ENCODE results near the gene PDE7B.
"Not testable (repeated sequence)": the region's sequence is repeated elsewhere in the genome, so short reads cannot be mapped to it uniquely, and the experiment has no call there.

The PDE7B gene

DNA sequence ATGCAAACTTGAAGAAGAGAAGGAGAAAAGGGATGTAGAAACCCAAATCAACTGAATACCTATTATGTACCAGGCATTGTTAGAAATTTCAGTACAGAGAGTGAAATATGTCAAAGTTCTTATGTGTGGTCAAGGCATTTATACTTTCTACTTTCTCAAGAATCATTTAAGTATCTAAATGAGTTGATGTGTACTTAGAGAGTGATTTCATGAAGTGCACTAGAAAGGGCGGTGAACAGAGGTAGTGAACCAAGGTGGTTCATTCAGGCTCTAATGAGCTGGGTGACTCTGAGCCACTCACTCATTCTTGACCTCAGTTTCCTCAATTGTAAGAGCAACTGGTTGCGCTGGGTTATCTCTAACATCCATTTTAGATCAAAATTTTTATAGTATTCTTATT lies 3.3 kb downstream of the PDE7B start:
- no peaks in the 10 kb centered on the region for H3K4me1 Mint-ChIP-seq
- H3K9me3 Mint-ChIP-seq, result no peaks in the 10 kb centered on the region
- H3K36me3 Mint-ChIP-seq (ENCODE audit: insufficient read depth), result no peaks in the 10 kb centered on the region
- no peak overlapping the region for H3K27ac Mint-ChIP-seq (ENCODE audit: low read depth)
- no peak for ATAC-seq (replicated peaks; ENCODE audit: extremely low read depth, poor library complexity, severe bottlenecking)
- no peaks in the 10 kb centered on the region for H3K27me3 Mint-ChIP-seq
- no peak for DNase-seq (ENCODE audit: low spot score in 2 of 2)
- H3K4me3 Mint-ChIP-seq, result no peak overlapping the region

DNA sequence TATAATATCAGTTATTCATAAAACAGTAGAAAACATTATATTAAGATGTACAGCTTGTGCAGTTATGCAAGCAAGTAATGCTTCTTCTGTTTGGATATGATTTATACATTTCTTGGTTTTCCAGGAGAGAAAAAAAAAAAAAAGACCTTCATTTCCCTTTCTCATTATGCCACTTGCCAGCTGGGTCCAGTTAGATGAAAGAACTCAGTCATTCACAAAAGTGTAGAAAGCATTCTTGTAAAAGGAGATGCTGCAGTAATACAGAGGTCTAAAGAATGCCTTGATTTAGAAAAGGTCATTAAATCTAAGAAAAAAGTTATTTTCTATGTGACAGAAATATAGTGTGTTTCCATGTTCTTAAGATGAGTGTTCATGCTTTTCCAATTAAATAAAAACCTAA lies 7.4 kb downstream of the PDE7B start:
- H3K36me3 Mint-ChIP-seq (ENCODE audit: insufficient read depth), result no peaks in the 10 kb centered on the region
- no peak overlapping the region for H3K4me3 Mint-ChIP-seq
- DNase-seq (ENCODE audit: low spot score in 2 of 2) (no peak), ATAC-seq (replicated peaks; ENCODE audit: extremely low read depth, poor library complexity, severe bottlenecking) (no peak)
- no peaks in the 10 kb centered on the region for H3K27me3 Mint-ChIP-seq
- no peaks in the 10 kb centered on the region for H3K9me3 Mint-ChIP-seq
- H3K4me1 Mint-ChIP-seq, result no peaks in the 10 kb centered on the region
- no peak overlapping the region for H3K27ac Mint-ChIP-seq (ENCODE audit: low read depth)

DNA sequence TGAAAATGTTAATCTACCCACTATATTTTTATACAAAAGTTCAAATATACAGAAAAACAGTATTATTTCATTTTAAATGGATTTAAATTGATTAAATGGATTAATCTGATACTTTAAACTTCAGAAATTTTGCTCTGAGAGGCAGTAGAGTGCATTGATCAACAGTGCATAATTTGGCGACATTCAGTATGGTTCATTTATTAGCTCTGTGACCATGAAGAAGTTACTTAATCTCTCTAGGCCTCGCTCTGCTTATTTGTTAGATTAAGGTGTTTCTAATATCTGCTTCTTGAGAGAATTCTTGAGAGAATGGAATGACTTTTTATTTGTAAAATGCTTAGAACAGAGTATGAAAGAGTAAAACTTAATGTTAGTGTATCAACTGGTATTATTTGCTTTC lies 8.9 kb downstream of the PDE7B start:
- no peaks in the 10 kb centered on the region for H3K27me3 Mint-ChIP-seq
- no peaks in the 10 kb centered on the region for H3K4me1 Mint-ChIP-seq
- ATAC-seq (replicated peaks; ENCODE audit: extremely low read depth, poor library complexity, severe bottlenecking), result no peak
- no peaks in the 10 kb centered on the region for H3K9me3 Mint-ChIP-seq
- H3K4me3 Mint-ChIP-seq, result no peak overlapping the region
- H3K27ac Mint-ChIP-seq (ENCODE audit: low read depth), result no peak overlapping the region
- peaks cover under 1% of the 10 kb centered on the region for H3K36me3 Mint-ChIP-seq (ENCODE audit: insufficient read depth)
- no peak for DNase-seq (ENCODE audit: low spot score in 2 of 2)

DNA sequence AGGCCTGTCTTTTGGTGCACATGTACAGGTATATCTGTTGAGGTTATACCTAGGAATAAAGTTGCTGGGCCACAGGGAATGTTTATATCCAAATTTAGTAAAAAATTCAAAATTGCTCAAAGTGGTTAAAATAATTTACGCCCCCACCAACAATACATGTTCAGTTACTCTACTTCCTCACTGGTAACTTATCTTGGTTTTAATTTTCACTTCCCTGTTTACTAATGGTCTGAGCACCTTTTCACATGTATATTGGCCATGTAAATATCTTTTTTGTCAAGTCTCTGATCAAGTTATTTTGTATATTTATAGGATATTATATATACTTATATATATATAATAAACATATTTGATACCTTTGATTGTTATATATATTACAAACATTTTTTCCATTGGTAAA lies 9.7 kb downstream of the PDE7B start:
- Mint-ChIP-seq H3K4me1 (no peaks in the 10 kb centered on the region), H3K27me3 (no peaks in the 10 kb centered on the region), H3K4me3 (no peak overlapping the region), H3K9me3 (no peaks in the 10 kb centered on the region), H3K27ac (ENCODE audit: low read depth) (no peak overlapping the region), H3K36me3 (ENCODE audit: insufficient read depth) (peaks cover 2% of the 10 kb centered on the region)
- ATAC-seq (replicated peaks; ENCODE audit: extremely low read depth, poor library complexity, severe bottlenecking) (no peak), DNase-seq (ENCODE audit: low spot score in 2 of 2) (no peak)

DNA sequence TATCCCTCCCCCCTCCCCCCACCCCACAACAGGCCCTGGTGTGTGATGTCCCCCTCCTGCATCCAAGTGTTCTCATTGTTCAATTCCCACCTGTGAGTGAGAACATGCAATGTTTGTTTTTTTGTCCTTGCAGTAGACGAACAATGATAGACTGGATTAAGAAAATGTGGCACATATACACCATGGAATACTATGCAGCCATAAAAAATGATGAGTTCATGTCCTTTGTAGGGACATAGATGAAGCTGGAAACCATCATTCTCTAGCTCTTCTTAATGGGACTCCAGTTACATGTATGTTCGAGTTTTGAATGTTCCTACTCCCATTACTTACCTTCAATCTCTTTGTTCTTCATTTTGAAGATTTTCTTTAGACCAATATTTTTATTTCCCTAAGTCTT lies 13.4 kb downstream of the PDE7B start:
- not testable (repeated sequence) for H3K9me3 Mint-ChIP-seq; H3K27ac Mint-ChIP-seq (ENCODE audit: low read depth); ATAC-seq (replicated peaks; ENCODE audit: extremely low read depth, poor library complexity, severe bottlenecking); H3K4me3 Mint-ChIP-seq; H3K4me1 Mint-ChIP-seq; H3K27me3 Mint-ChIP-seq; DNase-seq (ENCODE audit: low spot score in 2 of 2); H3K36me3 Mint-ChIP-seq (ENCODE audit: insufficient read depth)

DNA sequence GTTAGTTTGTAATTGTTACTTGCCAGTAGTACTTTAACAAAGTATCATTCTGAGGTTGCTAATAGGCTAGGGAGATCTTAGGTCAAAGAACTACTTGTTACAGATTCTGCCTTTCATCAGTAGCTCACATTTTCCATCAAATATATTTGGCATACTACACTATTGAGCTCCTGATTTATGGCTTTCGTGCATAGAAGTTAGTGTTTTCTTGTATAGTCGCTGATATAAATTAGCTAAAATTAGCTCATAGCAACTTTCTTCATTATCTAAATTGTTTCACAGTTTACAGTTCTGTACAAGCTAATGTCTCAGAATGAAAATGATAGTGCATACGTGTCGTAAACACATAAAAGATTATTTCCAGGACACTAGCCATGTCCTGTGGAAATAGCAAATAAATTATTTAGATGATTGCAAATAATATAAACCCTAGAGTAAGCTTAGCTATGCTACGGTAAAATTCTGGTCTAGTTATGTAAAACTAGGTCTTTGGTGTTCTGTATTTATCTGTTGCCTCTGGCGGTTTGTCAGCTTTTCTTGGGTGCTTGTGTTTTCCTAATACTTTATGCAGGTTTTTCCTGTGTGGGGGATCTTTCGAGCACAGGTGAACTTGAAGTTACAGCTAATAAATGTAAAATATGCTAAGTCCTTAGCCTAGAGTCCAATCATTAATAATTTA lies 15.1 kb downstream of the PDE7B start:
- ATAC-seq (replicated peaks; ENCODE audit: extremely low read depth, poor library complexity, severe bottlenecking) (no peak), DNase-seq (ENCODE audit: low spot score in 2 of 2) (no peak)
- Mint-ChIP-seq H3K27me3 (no peaks in the 10 kb centered on the region), H3K4me3 (no peak overlapping the region), H3K4me1 (no peaks in the 10 kb centered on the region), H3K9me3 (no peaks in the 10 kb centered on the region), H3K36me3 (ENCODE audit: insufficient read depth) (peaks cover 2% of the 10 kb centered on the region), H3K27ac (ENCODE audit: low read depth) (no peak overlapping the region)

DNA sequence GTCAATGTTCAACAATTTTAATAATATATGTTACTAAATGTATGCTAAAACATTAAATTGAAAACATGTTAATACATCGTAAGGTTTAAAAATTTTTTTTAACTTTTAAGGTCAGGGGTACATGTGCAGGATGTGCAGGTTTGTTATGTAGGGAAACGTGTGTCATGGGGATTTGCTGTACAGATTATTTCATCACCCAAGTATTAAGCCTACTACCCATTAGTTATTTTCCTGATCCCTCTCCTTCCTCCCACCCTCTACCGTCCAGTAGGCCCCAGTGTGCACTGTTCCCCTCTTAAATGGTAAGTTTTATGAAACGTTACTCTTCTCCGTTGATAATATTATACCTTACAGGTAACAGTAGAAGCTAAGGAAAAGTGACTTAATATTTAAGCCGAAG lies 15.8 kb downstream of the PDE7B start:
- H3K4me1 Mint-ChIP-seq, result no peaks in the 10 kb centered on the region
- DNase-seq (ENCODE audit: low spot score in 2 of 2), result no peak
- no peak overlapping the region for H3K4me3 Mint-ChIP-seq
- no peak for ATAC-seq (replicated peaks; ENCODE audit: extremely low read depth, poor library complexity, severe bottlenecking)
- peaks cover 4% of the 10 kb centered on the region for H3K36me3 Mint-ChIP-seq (ENCODE audit: insufficient read depth)
- H3K27ac Mint-ChIP-seq (ENCODE audit: low read depth), result no peak overlapping the region
- no peaks in the 10 kb centered on the region for H3K9me3 Mint-ChIP-seq
- no peaks in the 10 kb centered on the region for H3K27me3 Mint-ChIP-seq

DNA sequence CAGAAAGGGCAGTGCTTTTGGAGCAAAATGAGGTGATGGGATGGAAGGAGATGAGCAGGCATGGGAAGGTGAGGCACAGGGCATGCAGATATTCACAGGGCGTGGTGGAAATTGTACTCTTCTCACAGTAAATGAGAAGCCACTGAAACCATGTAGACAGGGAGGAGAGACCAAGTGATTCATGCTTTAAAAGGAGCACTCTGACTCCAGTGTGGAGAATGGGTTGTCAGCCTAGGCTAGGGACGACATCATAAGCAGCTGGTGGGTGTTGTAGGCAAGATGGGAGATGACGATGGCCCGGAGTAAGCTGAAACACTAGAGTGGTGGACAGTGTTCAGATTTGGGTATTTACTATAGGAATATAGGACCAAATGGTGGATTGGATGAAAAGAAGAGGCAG lies 18.4 kb downstream of the PDE7B start:
- no peak overlapping the region for H3K27ac Mint-ChIP-seq (ENCODE audit: low read depth)

DNA sequence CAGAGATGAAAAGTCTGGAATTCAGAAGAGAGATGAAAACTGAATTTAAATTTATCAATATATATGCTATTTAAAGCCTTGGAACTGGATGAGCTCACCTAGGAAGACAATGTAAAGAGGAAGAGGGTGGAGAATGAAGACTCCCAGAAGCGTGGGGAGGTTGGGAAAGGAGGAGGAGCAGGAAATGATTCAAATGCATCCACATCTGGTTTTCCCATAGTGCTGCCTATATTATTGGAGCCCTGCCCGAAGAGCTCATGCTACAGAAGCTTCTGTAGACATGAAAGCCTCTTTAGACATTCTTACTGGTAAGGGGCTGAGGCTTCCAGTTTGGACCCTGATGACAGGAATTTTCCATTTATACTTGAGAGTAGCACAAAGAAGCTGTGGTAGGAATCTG lies 19.2 kb downstream of the PDE7B start:
- Mint-ChIP-seq H3K27me3 (no peaks in the 10 kb centered on the region), H3K4me3 (no peak overlapping the region), H3K9me3 (no peaks in the 10 kb centered on the region), H3K36me3 (ENCODE audit: insufficient read depth) (peaks cover 2% of the 10 kb centered on the region), H3K4me1 (peaks cover 2% of the 10 kb centered on the region), H3K27ac (ENCODE audit: low read depth) (no peak overlapping the region)
- no peak for DNase-seq (ENCODE audit: low spot score in 2 of 2)
- no peak for ATAC-seq (replicated peaks; ENCODE audit: extremely low read depth, poor library complexity, severe bottlenecking)

More for the DNA sequence above, 18.4 kb downstream of the PDE7B start:
- Mint-ChIP-seq H3K27me3 (no peaks in the 10 kb centered on the region), H3K4me3 (no peak overlapping the region), H3K36me3 (ENCODE audit: insufficient read depth) (peaks cover 4% of the 10 kb centered on the region), H3K9me3 (no peaks in the 10 kb centered on the region), H3K4me1 (no peaks in the 10 kb centered on the region)
- no peak for DNase-seq (ENCODE audit: low spot score in 2 of 2)
- no peak for ATAC-seq (replicated peaks; ENCODE audit: extremely low read depth, poor library complexity, severe bottlenecking)

DNA sequence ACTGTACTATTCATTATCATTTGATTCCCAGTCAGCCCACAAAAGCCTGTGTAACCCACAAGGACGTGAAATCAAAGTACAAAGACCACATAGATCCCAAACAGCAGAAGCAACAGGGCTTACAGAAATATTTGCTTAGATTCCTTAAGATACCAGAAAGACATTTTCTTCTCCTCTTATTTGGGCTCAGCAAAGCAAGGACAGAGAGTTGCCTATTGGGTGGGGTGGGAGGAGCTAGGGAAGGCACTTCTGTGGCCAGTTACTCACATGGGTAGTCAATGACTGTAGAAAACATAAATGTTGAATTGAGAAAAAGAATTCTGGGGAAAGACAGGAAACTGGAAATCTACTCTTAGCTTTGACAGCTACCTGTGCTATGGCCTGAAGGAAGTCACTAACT lies 19.8 kb downstream of the PDE7B start:
- H3K9me3 Mint-ChIP-seq, result no peaks in the 10 kb centered on the region

DNA sequence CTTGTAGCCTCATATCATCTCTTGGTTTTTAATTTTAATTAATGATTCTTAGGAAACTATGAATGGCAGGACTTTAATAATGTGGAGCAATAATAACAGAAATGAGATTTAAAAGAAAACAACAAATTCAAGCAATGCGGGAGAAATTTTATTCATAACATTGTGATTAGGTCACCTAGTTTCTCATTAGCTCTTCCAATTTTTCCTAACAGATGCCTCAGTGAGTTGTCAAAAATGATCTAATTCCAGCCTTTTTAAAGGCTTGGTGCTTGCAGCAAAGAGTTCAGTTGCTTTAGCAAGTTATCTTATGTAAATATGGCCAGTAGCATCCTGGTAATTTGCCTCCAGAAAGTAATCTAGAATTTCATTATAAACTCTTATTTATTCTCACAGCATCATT lies 20.4 kb downstream of the PDE7B start:
- H3K27me3 Mint-ChIP-seq, result no peaks in the 10 kb centered on the region
- peaks cover 2% of the 10 kb centered on the region for H3K36me3 Mint-ChIP-seq (ENCODE audit: insufficient read depth)
- no peak overlapping the region for H3K4me3 Mint-ChIP-seq
- DNase-seq (ENCODE audit: low spot score in 2 of 2), result no peak
- ATAC-seq (replicated peaks; ENCODE audit: extremely low read depth, poor library complexity, severe bottlenecking), result no peak
- no peak overlapping the region for H3K27ac Mint-ChIP-seq (ENCODE audit: low read depth)
- peaks cover 6% of the 10 kb centered on the region for H3K4me1 Mint-ChIP-seq
- no peaks in the 10 kb centered on the region for H3K9me3 Mint-ChIP-seq

More for the DNA sequence above, 19.8 kb downstream of the PDE7B start:
- no peak overlapping the region for H3K27ac Mint-ChIP-seq (ENCODE audit: low read depth)
- no peak overlapping the region for H3K4me3 Mint-ChIP-seq
- DNase-seq (ENCODE audit: low spot score in 2 of 2) (no peak), ATAC-seq (replicated peaks; ENCODE audit: extremely low read depth, poor library complexity, severe bottlenecking) (no peak)
- no peaks in the 10 kb centered on the region for H3K27me3 Mint-ChIP-seq
- H3K36me3 Mint-ChIP-seq (ENCODE audit: insufficient read depth), result peaks cover 2% of the 10 kb centered on the region
- peaks cover 6% of the 10 kb centered on the region for H3K4me1 Mint-ChIP-seq

DNA sequence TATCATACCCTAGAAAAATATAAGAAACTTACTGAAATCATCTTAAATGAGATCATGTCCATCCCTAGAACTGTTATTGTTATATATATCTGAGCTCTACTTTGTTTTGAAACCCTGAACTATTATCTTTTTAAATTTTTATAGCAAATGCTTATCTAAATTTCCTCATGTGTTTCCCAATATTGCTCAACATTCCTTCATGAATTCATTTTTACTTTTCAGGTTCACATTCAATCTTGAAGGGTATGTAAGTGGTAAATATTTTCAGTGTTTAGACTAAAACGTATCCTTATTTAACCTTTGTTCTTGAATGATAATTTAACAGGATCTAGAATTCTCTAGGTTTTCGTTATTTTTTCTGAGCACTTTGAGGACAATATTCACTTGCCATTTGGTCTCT lies 23.9 kb downstream of the PDE7B start:
- H3K27ac Mint-ChIP-seq (ENCODE audit: low read depth), result peak overlapping the region; percentile 35
- H3K36me3 Mint-ChIP-seq (ENCODE audit: insufficient read depth), result peaks cover 3% of the 10 kb centered on the region
- H3K4me3 Mint-ChIP-seq, result no peak overlapping the region
- no peaks in the 10 kb centered on the region for H3K9me3 Mint-ChIP-seq
- DNase-seq (ENCODE audit: low spot score in 2 of 2) (no peak), ATAC-seq (replicated peaks; ENCODE audit: extremely low read depth, poor library complexity, severe bottlenecking) (no peak)
- H3K27me3 Mint-ChIP-seq, result no peaks in the 10 kb centered on the region
- H3K4me1 Mint-ChIP-seq, result peaks cover 19% of the 10 kb centered on the region

DNA sequence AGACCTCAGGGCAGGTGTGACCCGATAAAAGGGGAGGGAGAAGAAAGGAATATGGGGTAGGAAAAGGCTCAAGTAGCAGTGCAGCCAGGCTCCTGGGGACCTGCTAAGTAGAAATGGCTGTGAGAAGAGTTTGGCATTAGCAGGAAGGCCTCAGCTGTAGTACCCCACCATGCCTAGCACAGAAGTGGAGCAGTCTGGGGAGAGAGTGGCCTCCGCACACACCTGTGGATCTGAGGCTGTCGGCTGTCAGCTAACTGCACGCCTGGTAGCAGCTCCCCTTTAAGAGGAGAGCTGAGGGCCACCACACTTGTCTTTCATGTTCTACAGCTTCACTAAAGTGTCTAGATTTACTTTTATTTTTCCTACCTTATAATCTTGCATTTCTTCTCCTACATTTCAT lies 24.6 kb downstream of the PDE7B start:
- H3K4me1 Mint-ChIP-seq, result peaks cover 25% of the 10 kb centered on the region
- no peak for ATAC-seq (replicated peaks; ENCODE audit: extremely low read depth, poor library complexity, severe bottlenecking)
- peaks cover 7% of the 10 kb centered on the region for H3K36me3 Mint-ChIP-seq (ENCODE audit: insufficient read depth)
- no peaks in the 10 kb centered on the region for H3K27me3 Mint-ChIP-seq
- DNase-seq (ENCODE audit: low spot score in 2 of 2), result no peak
- no peak overlapping the region for H3K4me3 Mint-ChIP-seq
- H3K27ac Mint-ChIP-seq (ENCODE audit: low read depth), result peak overlapping the region; percentile 35
- H3K9me3 Mint-ChIP-seq, result no peaks in the 10 kb centered on the region

DNA sequence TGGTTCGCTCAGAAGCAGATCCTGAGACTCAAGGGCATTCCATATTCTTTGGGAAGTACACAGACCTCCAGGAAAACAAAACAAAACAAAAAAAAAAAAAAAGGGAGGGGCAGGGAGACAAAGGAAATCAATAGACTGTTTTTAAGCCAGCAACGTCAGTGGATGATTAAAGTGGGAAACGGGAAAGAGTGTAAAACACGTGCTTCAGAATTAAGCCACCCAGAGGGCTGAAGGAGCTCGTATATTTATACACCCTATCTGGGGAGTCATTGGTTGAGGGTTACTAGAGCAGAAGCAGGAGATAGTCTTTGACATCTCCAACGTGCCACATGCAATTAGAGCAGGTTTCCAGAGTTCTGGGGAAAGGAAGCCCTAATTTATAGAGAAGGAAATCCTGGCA lies 26.2 kb downstream of the PDE7B start:
- ATAC-seq (replicated peaks; ENCODE audit: extremely low read depth, poor library complexity, severe bottlenecking), result no peak
- Mint-ChIP-seq H3K27me3 (no peaks in the 10 kb centered on the region), H3K27ac (ENCODE audit: low read depth) (no peak overlapping the region), H3K4me3 (no peak overlapping the region), H3K9me3 (no peaks in the 10 kb centered on the region), H3K4me1 (peaks cover 41% of the 10 kb centered on the region), H3K36me3 (ENCODE audit: insufficient read depth) (peaks cover 5% of the 10 kb centered on the region)
- DNase-seq (ENCODE audit: low spot score in 2 of 2), result no peak

Data from central memory CD8-positive, alpha-beta T cell (primary cell).